GM18861 (cell line): ENCODE data around the gene MFSD12.
"Not testable (repeated sequence)": the region's sequence is repeated elsewhere in the genome, so short reads cannot be mapped to it uniquely, and the experiment has no call there.

ENCODE experiments used
- ATAC-seq: cut with Tn5 transposase; IDR thresholded peaks from one replicate; pipeline ENCODE4 v1.9.1; 2021; ENCODE audit not compliant: unreplicated experiment

MFSD12 gene

DNA sequence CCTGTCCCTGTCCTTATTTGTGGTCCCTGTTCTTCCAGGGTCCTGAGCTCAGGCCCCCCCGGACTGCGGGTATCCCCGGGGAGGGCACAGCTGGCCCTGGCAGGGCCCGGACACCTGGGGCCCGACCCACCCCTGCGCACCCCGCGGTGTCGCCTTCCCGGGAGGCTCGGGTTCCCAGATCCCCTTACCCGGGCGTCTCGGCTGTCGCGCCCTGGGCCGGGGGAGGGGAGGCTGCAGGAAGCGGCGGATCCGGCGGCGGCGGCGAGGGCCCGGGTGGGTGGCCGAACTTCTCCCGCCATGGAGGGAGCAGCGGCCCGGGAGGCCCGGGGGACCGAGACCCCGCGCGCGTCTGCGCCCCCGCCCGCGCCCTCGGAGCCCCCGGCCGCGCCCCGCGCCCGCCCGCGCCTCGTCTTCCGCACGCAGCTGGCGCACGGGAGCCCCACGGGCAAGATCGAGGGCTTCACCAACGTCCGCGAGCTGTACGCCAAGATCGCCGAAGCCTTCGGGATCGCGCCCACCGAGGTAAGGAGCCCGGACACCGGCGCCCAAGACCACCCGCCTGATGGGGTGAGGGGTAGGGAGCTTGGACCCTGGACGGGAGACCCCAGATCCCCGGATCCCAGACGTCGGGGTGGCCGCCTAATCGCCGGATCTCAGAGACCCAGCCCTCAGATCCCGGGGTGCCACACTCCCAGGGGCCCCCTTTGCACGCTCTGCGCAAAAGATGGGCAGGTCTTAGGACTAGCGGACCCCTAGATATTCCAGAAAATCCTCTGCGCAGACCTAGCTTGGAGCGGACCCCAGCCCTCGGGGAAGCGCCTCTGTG lies 28.1 kb upstream of the MFSD12 start, which contains the start of gene GIPC3:
Gene GIPC3 (plus strand): TSS at position 178 of the 826 bp plus-strand sequence. CDS start 120 bp downstream, at position 298.
- no peak for ATAC-seq

DNA sequence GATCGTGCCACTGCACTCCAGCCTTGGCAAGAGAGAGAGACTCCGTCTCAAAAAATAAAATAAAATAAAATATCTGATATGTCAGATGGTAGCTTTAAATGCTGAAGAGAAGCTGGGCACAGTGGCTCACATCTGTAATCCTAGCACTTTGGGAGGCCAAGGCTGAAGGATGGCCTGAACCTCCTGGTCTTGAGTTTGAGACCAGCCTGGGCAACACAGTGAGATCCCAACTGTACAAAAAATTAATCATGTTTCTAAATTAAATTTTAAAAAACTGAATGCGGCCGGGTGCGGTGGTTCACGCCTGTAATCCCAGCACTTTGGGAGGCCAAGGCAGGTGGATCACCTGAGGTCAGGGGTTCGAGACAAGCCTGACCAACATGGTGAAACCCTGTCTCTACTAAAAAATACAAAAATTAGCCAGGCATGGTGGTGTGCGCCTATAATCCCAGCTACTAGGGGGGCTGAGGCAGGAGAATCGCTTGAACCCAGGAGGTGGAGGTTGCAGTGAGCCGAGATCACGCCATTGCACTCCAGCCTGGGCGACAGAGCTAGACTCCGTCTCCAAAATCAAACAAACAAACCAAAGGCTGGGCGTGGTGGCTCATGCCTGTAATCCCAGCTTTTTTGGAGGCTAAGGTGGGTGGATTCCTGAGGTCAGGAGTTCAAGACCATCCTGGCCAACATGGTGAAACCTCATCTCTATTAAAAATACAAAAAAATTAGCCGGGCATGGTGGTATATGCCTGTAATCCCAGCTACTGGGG lies 26.8 kb upstream of the MFSD12 start:
- ATAC-seq: not testable (repeated sequence)

DNA sequence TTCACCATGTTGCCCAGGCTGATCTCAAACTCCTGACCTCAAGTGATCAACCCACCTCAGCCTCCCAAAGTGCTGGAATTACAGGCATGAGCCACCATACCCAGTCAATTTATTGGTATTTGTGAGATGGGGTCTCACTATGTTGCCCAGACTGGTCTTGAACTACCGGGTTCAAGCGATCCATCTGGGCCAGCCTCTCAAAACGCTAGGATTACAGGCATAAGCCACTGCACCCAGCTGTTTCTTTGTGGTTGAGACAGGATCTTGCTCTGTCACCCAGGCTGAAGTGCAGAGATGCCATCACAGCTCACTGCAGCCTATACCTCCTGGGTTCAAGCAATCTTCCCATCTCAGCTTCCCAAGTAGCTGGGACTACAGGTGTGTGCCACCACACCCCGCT lies 24.4 kb upstream of the MFSD12 start:
- not testable (repeated sequence) for ATAC-seq

DNA sequence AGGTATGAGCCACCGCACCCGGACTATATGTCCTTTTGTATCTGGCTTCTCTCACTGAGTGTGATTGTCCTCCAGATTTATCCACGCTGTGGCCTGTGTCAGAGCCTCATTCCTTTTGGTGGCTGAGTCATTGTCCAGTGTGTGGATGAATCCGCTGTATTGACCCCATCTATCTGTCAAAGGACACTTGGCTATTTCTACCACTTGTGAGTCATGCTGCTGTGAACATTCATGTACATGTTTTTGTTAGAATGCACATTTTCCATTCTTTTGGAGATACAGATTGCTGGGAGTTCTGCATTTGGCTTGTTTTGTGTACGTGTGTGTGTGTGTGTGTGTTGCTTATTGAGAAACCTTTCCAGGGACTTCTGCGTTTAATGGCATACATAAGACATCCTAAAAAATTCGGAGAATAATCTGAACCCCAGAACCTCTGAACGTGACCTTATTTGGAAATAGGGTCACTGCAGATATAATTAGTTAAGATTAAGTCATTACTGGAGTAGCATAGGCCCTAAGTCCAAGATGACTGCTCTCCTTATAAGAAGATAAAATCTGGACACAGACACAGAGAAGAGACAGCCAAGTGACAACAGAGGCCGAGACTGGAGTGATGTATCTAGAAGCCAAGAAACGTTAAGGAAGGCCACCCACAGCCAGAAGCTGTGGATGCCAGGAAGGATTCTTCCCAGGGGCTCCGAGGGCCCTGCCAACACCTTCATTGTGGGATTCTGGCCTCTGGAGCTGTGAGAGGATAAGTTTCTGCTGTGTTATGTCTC lies 23.0 kb upstream of the MFSD12 start:
- no peak for ATAC-seq

DNA sequence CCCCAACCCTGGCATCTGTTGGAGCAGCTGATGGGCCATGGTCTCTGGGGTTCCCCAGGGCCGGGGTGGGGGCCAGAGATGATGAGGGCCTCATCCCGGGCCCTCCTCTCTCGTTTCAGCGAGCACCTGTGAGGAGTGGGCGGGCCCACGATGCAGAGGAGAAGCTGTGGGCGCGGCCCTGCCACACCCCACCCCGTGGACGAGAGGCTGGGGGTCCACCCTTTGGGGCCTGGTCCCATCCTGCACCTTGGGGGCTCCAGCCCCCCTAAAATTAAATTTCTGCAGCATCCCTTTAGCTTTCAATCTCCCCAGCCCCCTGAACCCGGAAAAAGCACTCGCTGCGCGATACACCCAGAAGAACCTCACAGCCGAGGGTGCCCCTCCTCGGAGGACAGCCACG lies 21.0 kb upstream of the MFSD12 start:
- ATAC-seq: no peak

DNA sequence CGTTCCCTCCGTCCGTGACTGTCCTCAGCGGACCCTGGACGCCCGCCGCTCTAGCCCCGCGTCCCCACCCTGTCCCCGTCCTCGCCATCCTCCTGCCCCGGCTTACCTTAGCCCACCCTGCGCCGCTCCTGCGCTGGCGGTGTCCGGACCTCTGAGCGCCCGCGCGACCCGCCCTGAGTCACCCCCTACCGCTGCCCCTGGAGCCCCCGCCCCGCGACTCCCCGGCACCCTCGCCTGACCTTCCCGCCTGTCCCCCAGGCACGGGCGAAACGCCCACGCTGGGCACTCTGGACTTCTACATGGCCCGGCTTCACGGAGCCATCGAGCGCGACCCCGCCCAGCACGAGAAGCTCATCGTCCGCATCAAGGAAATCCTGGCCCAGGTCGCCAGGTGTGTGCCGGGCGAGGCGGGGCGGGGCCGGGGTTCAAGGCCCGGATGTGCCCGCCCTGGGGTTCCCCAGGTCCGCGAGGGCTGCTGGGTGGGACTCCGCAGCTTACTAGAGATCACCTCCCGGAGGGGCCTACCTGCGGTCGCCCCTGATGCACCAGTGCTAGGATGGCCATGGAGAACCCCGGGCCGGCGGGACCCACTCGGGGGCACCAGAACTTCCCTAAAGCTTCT lies 20.4 kb upstream of the MFSD12 start:
- no peak for ATAC-seq

DNA sequence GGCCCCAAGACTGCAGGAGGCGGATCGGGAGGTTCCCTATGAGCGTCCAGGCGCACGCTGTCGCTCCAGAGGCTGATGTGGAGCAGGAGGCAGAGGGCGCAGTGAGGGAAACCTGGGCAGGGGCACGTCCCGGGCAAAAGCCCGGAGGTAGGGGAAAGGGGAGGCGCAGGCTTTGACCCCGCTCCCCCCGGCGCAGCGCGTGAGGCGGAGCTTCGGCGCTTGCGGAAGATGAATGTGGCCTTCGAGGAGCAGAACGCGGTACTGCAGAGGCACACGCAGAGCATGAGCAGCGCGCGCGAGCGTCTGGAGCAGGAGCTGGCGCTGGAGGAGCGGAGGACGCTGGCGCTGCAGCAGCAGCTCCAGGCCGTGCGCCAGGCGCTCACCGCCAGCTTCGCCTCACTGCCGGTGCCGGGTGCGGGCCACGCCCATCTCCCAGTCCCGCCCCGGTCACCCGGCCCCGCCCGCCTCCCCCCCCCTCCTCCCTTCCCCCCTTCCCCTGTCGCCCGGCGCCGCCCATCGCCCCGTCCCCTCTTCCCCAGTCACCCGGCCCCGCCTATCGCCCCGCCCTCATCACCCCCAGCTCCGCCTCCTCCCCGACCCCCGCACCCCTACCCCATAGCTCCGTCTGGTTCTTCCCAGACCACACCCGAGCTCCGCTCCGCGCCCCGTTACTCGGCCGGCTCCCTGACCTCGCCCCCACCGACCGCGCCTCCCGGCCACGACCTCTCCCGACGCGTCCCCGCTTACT lies 19.5 kb upstream of the MFSD12 start:
- ATAC-seq: no peak

DNA sequence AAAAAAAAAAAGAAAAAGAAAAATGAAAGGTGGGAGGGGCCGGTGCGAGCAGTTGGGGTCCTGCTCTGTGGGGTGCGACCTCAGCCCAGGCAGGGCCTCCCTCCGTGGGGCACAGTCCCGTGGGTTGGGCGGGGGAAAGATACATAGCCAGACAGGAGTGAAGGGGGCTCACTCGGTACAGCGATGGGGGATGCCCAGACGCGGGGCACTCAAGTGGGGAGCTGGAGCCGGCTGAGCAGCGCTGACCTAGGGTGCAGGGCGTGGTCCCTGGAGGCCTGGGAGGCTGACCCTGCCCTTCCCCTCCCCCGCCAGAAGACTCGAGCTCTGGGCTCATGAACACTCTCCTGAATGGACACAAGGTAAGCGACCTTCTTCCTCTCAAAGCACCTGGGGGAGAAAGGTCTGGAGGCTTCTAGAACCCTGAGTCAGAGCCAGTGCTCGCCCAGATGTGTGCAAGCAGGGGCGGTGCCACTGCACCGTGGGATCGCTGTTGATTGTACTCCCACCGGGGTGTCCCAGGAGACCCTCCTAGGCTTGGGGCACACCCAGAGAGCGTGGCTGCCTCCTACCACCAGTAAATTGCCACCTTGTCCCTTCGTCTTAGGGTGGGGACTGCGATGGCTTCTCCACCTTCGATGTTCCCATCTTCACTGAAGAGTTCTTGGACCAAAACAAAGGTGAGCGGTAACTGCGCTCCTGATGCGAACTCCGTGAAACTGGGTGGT lies 18.7 kb upstream of the MFSD12 start:
- no peak for ATAC-seq

DNA sequence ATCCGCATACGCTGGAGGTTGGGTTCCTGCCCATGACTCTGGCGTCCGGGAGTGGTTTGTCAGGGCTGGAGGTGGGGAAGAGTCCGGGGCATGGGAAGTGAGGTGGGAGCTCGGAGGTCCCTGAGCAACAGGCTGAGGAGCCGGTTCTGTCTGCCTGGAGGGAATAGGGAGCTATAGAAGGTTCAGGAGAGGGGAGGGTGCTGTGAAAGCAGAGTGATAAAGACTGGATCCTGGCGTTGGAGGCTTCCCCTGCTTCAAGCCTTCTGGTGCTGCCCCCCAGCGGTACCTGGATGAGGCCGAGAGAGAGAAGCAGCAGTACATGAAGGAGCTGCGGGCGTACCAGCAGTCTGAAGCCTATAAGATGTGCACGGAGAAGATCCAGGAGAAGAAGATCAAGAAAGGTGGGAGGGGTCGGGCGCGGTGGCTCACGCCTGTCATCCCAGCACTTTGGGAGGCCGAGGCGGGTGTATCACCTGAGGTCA lies 17.9 kb upstream of the MFSD12 start:
- no peak for ATAC-seq

DNA sequence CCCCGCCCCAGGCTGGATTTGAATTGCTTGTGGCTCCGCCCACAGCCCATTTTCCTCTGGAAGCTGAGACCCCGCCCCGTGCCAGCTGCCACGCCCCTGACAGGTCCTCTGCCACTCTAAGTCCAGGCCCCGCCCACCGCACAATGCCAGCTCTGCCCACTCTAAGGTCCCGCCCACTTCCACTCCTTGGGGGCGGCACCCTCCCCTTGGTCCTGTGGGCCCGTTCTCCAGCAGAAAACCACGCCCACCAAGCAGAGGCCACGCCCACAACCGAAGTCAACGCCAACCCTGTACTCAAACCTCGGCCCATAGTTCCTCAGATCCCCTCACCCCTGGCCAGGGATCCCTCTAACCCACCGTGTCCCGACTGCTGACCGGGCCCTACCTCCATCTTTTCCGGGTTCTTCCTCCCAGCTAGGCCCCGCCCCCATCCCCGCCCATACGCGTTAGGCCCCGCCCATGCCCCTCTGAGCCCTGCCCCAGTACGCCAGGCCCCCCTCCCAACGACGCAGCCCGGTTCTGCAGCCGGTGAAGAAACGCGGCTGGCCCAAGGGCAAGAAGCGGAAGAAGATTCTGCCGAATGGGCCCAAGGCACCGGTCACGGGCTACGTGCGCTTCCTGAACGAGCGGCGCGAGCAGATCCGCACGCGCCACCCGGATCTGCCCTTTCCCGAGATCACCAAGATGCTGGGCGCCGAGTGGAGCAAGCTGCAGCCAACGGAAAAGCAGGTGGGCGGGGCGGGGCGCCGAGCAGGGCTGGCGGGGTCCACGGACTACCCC lies 16.7 kb upstream of the MFSD12 start:
- ATAC-seq: no peak

DNA sequence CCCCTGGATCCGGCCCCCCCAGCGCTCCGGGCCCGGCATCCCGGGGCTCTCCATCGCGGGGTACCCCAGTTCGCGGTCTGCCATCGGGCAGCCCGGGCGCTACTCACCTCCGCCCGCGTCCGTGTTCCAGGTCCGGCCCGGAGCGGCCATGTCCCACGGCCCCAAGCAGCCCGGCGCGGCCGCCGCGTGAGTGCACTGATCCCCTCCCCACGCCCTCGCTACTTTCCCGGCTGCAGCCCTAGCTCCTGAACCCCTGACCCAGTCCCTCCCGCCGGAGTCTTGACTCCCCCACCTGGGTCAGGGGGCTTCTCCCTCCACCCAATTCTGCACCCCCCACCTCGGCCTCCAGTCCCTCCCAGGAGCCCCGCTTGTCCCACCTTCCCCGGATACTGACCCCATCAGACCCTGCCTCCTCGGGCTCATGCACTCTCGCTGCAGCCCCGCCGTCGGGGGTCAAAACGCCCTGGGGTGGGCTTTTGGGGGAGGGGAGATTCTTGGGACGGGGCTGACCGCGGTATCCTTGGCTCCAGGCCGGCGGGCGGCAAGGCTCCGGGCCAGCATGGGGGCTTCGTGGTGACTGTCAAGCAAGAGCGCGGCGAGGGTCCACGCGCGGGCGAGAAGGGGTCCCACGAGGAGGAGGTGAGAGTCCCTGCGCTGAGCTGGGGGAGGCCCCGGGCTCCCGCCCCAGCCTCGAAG lies 15.9 kb upstream of the MFSD12 start:
- peak; percentile 5 for ATAC-seq

DNA sequence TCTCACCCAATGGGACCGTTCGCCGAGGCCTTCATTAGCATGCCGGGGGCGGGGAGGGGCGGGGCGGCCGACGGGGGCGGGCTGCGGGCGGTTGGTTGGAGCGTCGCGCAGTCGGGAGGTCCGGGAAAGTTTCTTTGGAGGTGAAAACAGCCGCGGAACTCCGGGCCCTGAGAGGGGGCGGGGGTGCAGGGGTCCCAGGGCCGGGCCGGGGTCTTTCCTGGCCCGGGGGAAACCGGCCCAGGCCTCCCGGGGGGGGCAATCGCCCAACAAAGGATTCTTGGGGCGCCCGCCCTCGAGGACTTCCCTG lies 15.4 kb upstream of the MFSD12 start, which contains the start of gene HMG20B:
Gene HMG20B (plus strand): TSS at position 90 of the 307 bp plus-strand sequence. CDS start 366 bp downstream, outside the sequence.
- ATAC-seq: no peak

DNA sequence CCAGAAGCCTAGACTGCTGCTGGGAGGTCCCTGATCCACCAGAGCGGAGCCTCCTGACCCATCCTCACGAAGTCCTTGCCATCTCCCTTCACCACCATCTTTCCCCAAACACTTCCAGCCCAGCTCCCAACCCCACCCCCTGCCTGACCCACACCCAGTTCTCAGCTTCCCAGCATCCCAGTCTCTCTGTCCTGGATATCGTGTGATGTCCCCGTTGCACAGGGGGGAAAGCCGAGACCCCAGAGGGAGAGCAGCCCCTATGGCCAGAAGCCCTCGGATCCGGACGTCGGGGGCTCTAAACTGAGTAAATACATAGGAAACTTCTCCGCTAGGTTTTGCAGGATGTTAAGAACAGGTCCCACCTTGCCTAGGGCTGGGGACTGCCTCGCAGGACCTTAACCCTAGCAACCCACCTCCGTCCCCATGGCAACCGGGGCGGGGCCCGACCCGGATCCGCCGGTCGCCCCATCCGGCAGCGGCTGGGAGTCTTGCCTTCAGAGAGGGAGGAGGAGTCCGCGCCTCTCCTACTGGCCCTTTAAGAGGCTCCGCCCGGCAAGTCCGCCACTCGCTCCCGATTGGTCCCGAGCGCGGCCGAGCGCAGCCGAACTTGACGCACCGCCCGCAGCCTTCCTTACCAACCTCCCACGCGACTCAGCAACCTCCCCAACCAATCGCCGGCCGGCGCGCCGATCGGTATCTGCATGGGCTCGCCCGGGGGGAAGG lies 14.9 kb upstream of the MFSD12 start:
- ATAC-seq: peak; percentile 89

DNA sequence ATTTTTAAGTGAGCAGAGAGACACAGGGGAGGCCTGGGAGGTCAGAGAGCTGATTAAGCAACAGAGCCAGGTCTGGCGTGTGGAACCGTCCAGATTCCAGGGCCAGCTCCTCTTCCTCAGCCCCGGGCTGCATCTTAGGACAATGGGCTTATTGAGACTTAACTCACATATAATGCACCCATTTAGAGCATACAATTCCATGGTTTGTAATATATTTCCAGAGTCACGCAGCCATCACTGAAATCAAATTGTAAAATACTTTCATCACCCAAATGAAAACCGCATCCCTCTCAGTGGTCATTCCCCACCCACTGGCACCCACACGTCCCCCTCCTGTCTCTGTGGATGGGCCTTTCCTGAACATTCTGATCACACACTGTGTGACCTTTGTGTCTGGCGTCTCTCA lies 13.2 kb upstream of the MFSD12 start:
- ATAC-seq: no peak

DNA sequence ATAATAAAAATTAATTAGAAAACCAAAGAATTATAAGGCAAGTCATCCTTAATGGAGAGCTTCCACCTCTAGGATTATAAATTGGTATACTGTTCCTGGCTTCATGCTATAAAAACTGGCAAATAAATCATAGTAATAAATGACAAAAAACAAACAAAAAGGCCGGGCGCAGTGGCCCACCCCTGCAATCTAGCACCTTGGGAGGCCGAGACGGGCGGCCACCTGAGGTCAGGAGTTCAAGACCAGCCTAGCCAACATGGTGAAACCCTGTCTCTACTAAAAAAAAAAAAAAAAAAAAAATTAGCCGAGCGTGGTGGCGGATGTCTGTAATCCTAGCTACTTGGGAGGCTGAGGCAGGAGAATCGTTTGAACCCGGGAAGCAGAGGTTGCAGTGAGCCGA lies 12.7 kb upstream of the MFSD12 start:
- not testable (repeated sequence) for ATAC-seq

DNA sequence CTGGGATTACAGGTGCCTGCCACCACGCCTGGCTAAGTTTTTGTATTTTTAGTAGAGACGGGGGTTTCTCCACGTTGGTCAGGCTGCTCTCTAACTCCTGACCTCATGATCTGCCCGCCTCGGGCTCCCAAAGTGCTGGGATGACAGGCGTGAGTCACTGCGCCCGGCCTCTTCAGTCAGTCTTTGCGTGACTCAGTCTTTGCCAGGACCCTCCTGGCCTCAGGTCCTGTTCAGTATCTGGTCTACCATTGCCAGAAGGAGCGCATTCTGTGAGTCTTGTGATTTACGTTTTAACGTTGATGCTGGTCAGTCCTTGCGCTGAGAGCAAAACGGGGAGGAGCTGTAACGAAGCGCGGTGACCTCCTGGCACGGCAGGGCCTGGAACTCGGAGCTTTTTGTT lies 7.8 kb upstream of the MFSD12 start:
- no peak for ATAC-seq

DNA sequence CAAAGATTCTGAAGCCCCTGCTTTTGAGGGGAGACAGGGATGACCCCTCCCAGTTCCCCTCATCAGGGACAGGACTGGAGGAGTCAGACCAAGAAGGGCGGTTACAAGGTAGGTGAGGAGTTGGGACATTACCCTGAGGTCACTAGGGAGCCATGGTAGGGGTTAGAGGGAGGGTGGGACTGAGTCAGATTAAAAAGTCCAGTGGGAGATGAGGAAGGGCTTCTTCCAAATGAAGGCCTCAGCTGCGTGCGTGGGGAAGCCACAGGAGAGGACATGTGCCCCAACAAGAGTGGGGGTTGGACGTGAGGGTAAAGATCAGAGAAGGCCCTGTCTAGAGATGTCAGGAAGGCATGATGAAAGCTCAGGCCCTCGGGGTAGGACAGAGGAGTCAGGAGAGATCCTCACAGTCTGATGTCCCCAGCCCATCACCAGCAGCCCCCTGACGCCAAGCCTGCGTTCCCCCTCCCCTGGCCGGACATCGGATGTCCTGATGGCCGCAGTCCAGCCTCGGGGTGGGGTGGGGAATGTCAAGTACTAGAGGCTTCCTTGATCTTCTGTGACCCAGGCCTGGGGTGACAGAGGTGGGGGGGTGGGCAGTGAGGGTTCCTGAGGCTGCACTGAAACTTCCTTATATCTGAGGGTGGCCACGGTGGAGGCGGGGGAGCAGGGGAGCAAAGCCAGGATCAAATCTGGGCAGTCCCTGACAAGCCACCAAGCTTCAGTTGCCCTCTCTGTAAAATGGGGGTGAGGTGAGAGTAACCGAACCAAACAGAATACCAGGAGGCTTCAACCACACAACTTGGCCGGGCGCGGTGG lies 6.5 kb upstream of the MFSD12 start:
- ATAC-seq: no peak
